K562 (cell line): ENCODE measurements around the gene NCOR2. TPM values are rescaled to one million over a fixed set of nuclear protein-coding genes. Genes with fewer than 3 reads are reported as not detected.

ENCODE experiments used
- BCOR ChIP-seq: fragments of 450-650 bp; IDR thresholded peaks from 2 replicates; pipeline ENCODE4 v1.6.1; 2016
- CREB3L1 ChIP-seq: fragments of 450-650 bp; IDR thresholded peaks from 2 replicates; pipeline ENCODE4 v1.6.1; 2014; ENCODE audit warnings: low read depth, mild to moderate bottlenecking, moderate library complexity, borderline replicate concordance
- CSDE1 ChIP-seq, 2 experiments: fragments of 450-650 bp; IDR thresholded peaks; 2 replicates each; pipeline ENCODE4 v1.6.1; 2016; ENCODE audit warnings: mild to moderate bottlenecking in 1 of 2
- MCM3 ChIP-seq: fragments of 450-650 bp; IDR thresholded peaks from 2 replicates; pipeline ENCODE4 v1.6.1; 2016
- NBN ChIP-seq: fragments of 450-650 bp; IDR thresholded peaks from 2 replicates; pipeline ENCODE4 v1.6.1; 2016; ENCODE audit warnings: low read depth, mild to moderate bottlenecking
- NR1H2 ChIP-seq: sonication (generic); formaldehyde crosslinking; IDR thresholded peaks from 2 replicates; pipeline ENCODE4 v1.4.0; 2020; ENCODE audit warnings: mild to moderate bottlenecking, missing genetic modification reagents
- SMAD3 ChIP-seq: fragments of 450-650 bp; formaldehyde crosslinking; conservative IDR thresholded peaks from 2 replicates; pipeline ENCODE4 v1.4.0; 2020; ENCODE audit warnings: mild to moderate bottlenecking
- ZNF318 ChIP-seq, 2 experiments: fragments of 450-650 bp; IDR thresholded peaks; 2 replicates each; pipeline ENCODE4 v1.6.1; 2016; ENCODE audit warnings: mild to moderate bottlenecking in 2 of 2, borderline replicate concordance in 1 of 2, low read depth in 1 of 2, moderate library complexity in 1 of 2
- polyA plus RNA-seq, 8 experiments: library from polyadenylated mRNA; depleted of rRNA in 4 of 8; stranded (reverse) in 5 of 8; unstranded in 3 of 8; fragments of >200 nt; fragmentation: Nextera tagmentation in 2 of 8; fragmentation: Illumina TruSeq in 1 of 8; extraction: Ambion mirVana in 2 of 8; extraction: Trizol in 1 of 8; gene quantifications; 2 replicates each; pipeline versions ENCODE4 v1.2.1 to v1.2.3, GENCODE V29; 2011 to 2014; ENCODE audit warnings: inconsistent platforms in 1 of 8, missing spikeins in 1 of 8
- total RNA-seq, 7 experiments: library from RNA; depleted of rRNA in 6 of 7; stranded (reverse); fragments of >200 nt in 6 of 7; fragmentation: Illumina TruSeq in 2 of 7; extraction: Trizol in 2 of 7; gene quantifications; 2 replicates each; pipeline versions ENCODE4 v1.2.1 to v1.2.3, GENCODE V29; 2011 to 2021; ENCODE audit warnings: low replicate concordance in 1 of 7

The NCOR2 gene
- total and polyA plus RNA-seq, 9 of the 15 experiments (the other 6 are each of a cell fraction or from before 2014, with no cell fraction given): 0.18 to 126 (median 8.4) TPM

- no peak for TF ChIP-seq ZNF318 (IDR thresholded peaks at IDR 0.05; ENCODE audit: borderline replicate concordance in 1 of 2, low read depth in 1 of 2)
- TF ChIP-seq CSDE1 (IDR thresholded peaks at IDR 0.05): no peak
- no peak for TF ChIP-seq NBN
- no peak for TF ChIP-seq MCM3
- TF ChIP-seq BCOR: peak; percentile 76
- TF ChIP-seq CREB3L1: no peak
- no peak for TF ChIP-seq NR1H2 (CRISPR knock-in tag)
- TF ChIP-seq SMAD3 (CRISPR knock-in tag): no peak
Observed at GRCh38 chr12:124610629-124611558, 43.5 kb upstream of the NCOR2 start (continued).
